ENCODE results near the gene ATCAY.
"Not testable (repeated sequence)": the region's sequence is repeated elsewhere in the genome, so short reads cannot be mapped to it uniquely, and the experiment has no call there.

The ATCAY gene

DNA sequence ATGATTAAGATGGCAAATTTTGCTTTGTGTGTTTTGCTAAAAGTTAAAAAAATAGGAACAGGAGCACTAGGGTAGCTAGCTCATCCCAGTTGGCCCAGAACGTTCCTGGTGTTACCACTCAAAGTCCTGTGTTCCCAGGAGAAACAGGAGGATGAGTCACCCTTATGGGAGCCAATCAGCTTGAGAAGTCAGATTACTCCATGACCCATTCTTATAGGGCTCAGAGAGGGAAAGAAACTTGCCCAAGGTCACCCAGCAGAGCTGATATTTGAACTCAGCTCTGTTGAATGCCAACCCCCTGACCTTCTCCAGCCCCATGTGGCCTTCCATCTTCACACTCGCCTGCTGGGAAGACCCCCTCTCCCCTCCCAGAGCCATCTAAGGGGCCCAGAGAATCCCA, 65.4 kb downstream of the ATCAY start:
- no peak overlapping the region for H3K9ac ChIP-seq (ENCODE audit: low read length)
- H4K20me1 ChIP-seq (ENCODE audit: insufficient read depth, low read length) = no peaks in the 10 kb centered on the region
- no peaks in the 10 kb centered on the region for H3K79me2 ChIP-seq (ENCODE audit: low read length)
- no peak overlapping the region for H3K4me3 ChIP-seq (ENCODE audit: low read length)
- H3K9me3 ChIP-seq (ENCODE audit: insufficient read depth, low read length) = no peaks in the 10 kb centered on the region
- H3K36me3 ChIP-seq (replicated peaks; ENCODE audit: low read depth, low read length) = no peaks in the 10 kb centered on the region
- H3K4me2 ChIP-seq (ENCODE audit: low read length) = no peak overlapping the region
- no peak overlapping the region for H3K27ac ChIP-seq (ENCODE audit: low read length)
- no peak overlapping the region for H2AFZ ChIP-seq (ENCODE audit: low read depth, low read length)
- H3K27me3 ChIP-seq (ENCODE audit: low read depth, low read length) = no peaks in the 10 kb centered on the region
- TF ChIP-seq CTCF (IDR thresholded peaks at IDR 0.05; ENCODE audit: low read depth, low read length) (no peak), EZH2phosphoT487 (IDR thresholded peaks at IDR 0.05; ENCODE audit: low read depth) (no peak)
- no peaks in the 10 kb centered on the region for H3K4me1 ChIP-seq (ENCODE audit: low read length)

- H2AFZ ChIP-seq (ENCODE audit: low read depth, low read length); H3K27ac ChIP-seq (ENCODE audit: low read length); H3K9me3 ChIP-seq (ENCODE audit: insufficient read depth, low read length); H3K9ac ChIP-seq (ENCODE audit: low read length); H3K79me2 ChIP-seq (ENCODE audit: low read length); H3K4me3 ChIP-seq (ENCODE audit: low read length); H3K27me3 ChIP-seq (ENCODE audit: low read depth, low read length); H3K4me1 ChIP-seq (ENCODE audit: low read length); H3K36me3 ChIP-seq (replicated peaks; ENCODE audit: low read depth, low read length); H3K4me2 ChIP-seq (ENCODE audit: low read length); H4K20me1 ChIP-seq (ENCODE audit: insufficient read depth, low read length): not testable (repeated sequence)
These were observed 66.9 kb downstream of the ATCAY start for GRCh38 chr19:3947316-3947933.

- TF ChIP-seq CTCF (IDR thresholded peaks at IDR 0.05; ENCODE audit: low read depth, low read length) (no peak), EZH2phosphoT487 (IDR thresholded peaks at IDR 0.05; ENCODE audit: low read depth) (no peak)
- no peaks in the 10 kb centered on the region for H3K9me3 ChIP-seq (ENCODE audit: insufficient read depth, low read length)
- no peaks in the 10 kb centered on the region for H4K20me1 ChIP-seq (ENCODE audit: insufficient read depth, low read length)
- no peak overlapping the region for H3K9ac ChIP-seq (ENCODE audit: low read length)
- no peak overlapping the region for H3K27ac ChIP-seq (ENCODE audit: low read length)
- no peak overlapping the region for H2AFZ ChIP-seq (ENCODE audit: low read depth, low read length)
- H3K4me1 ChIP-seq (ENCODE audit: low read length) = no peaks in the 10 kb centered on the region
- no peaks in the 10 kb centered on the region for H3K27me3 ChIP-seq (ENCODE audit: low read depth, low read length)
- H3K36me3 ChIP-seq (replicated peaks; ENCODE audit: low read depth, low read length) = no peaks in the 10 kb centered on the region
- H3K4me3 ChIP-seq (ENCODE audit: low read length) = no peak overlapping the region
- H3K79me2 ChIP-seq (ENCODE audit: low read length) = no peaks in the 10 kb centered on the region
- no peak overlapping the region for H3K4me2 ChIP-seq (ENCODE audit: low read length)
These were observed 68.8 kb downstream of the ATCAY start for GRCh38 chr19:3949294-3949693.

DNA sequence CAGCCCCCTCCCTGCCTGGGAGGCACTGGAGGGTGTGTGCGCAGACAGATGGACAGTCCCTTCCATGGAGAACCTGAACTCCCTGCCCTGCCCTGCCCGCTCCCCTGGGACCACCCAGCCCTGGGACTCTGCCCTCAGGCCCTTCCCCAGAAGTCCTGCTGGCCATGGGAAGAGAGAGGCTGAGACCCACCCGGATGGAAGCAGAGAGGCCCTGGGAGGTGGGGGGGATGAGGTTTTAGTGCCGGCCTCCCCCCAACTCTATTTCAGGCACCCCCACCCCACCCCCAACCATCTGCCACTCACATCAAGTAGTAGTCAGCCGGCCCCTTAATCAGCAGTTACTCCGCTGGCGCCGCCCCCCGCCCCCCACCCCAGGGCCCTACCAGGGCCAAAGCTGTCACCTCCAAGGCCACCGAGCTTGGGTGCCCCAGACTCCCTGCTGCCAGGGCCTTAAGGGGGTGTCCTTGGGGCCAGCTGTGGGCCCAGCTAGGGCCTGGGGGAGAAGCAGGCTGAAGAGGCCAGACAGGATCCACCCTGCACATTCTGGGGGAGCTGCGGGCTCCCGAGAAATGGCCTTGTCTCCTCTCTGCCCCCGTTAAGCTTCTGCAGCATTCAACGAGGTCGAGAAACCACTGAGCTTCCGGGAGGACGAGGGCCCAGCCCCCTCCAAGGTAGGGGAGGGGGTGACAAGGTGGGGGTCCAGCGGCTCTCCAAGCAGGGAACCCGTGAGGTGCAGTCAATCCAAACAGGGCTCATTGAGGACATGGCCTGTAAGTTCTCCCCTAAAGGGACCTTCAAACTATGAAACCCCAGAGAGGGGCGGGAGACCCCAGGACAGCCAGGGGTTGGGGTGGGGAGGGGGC, 69.7 kb downstream of the ATCAY start:
- no peak overlapping the region for H2AFZ ChIP-seq (ENCODE audit: low read depth, low read length)
- H3K4me2 ChIP-seq (ENCODE audit: low read length) = no peak overlapping the region
- H3K9ac ChIP-seq (ENCODE audit: low read length) = no peak overlapping the region
- H3K4me1 ChIP-seq (ENCODE audit: low read length) = no peaks in the 10 kb centered on the region
- no peak overlapping the region for H3K27ac ChIP-seq (ENCODE audit: low read length)
- no peaks in the 10 kb centered on the region for H3K27me3 ChIP-seq (ENCODE audit: low read depth, low read length)
- TF ChIP-seq CTCF (IDR thresholded peaks at IDR 0.05; ENCODE audit: low read depth, low read length) (no peak), EZH2phosphoT487 (IDR thresholded peaks at IDR 0.05; ENCODE audit: low read depth) (no peak)
- H4K20me1 ChIP-seq (ENCODE audit: insufficient read depth, low read length) = no peaks in the 10 kb centered on the region
- no peaks in the 10 kb centered on the region for H3K9me3 ChIP-seq (ENCODE audit: insufficient read depth, low read length)
- H3K79me2 ChIP-seq (ENCODE audit: low read length) = no peaks in the 10 kb centered on the region
- H3K4me3 ChIP-seq (ENCODE audit: low read length) = no peak overlapping the region
- no peaks in the 10 kb centered on the region for H3K36me3 ChIP-seq (replicated peaks; ENCODE audit: low read depth, low read length)

Measured in OCI-LY3 (cell line).